ENCODE measurements around the gene CCDC71.

GRCh38 chr3:49123687-49124086 lies 42.4 kb downstream of the CCDC71 start:
- TF ChIP-seq CTCF (IDR thresholded peaks at IDR 0.05) (no peak), ZFX (IDR thresholded peaks at IDR 0.05; ENCODE audit: borderline replicate concordance) (no peak)

Data from 22Rv1 (cell line).